Tibial nerve (tissue), 4 donors: Measurements from ENCODE around the gene ATP1A2.

Experiments used
- CTCF ChIP-seq, 5 experiments: fragments of 200-600 bp in 3 of 5; fragments of 450-650 bp in 2 of 5; sonication (generic) in 3 of 5; IDR thresholded peaks; one replicate each; pipeline ENCODE4 v1.5.1; 2016 to 2019; ENCODE audit warnings: antibody characterized with exemption in 5 of 5, mild to moderate bottlenecking in 3 of 5, moderate library complexity in 2 of 5
- EP300 ChIP-seq, 2 donors: sonication (generic); formaldehyde crosslinking; IDR thresholded peaks; one replicate each; pipeline ENCODE4 v1.6.1; 2017; ENCODE audit warnings: antibody characterized with exemption in 2 of 2, mild to moderate bottlenecking in 1 of 2
- POLR2A ChIP-seq, 2 donors: fragments of 450-650 bp; IDR thresholded peaks; one replicate each; pipeline ENCODE4 v1.6.1; 2017; ENCODE audit warnings: antibody characterized with exemption in 2 of 2, mild to moderate bottlenecking in 2 of 2, moderate library complexity in 2 of 2

GRCh38 chr1:160082926-160083325 lies 32.6 kb upstream of the ATP1A2 start:
- TF ChIP-seq CTCF (IDR thresholded peaks at IDR 0.05) = no peak
- TF ChIP-seq POLR2A (IDR thresholded peaks at IDR 0.05) = no peak
- TF ChIP-seq EP300 (IDR thresholded peaks at IDR 0.05) = no peak
